ENCODE data around the gene TFF2. TPM values are rescaled to one million over a fixed set of nuclear protein-coding genes. Genes with fewer than 3 reads are reported as not detected.

Gene TFF2
- total RNA-seq, 6 donors from 2014 or later: not detected

- H3K9me3 ChIP-seq: no peaks in the 10 kb centered on the region
- no peaks in the 10 kb centered on the region for H3K36me3 ChIP-seq
- ATAC-seq (ENCODE audit: low FRiP score in 2 of 2) (no peak), DNase-seq (peak in 1 of 2 donors; percentile 12)
- H3K4me3 ChIP-seq: no peak overlapping the region
- no peaks in the 10 kb centered on the region for H3K27me3 ChIP-seq
- TF ChIP-seq CTCF (IDR thresholded peaks at IDR 0.05) (no peak), POLR2AphosphoS5 (IDR thresholded peaks at IDR 0.05) (no peak), POLR2A (IDR thresholded peaks at IDR 0.05) (no peak), EP300 (IDR thresholded peaks at IDR 0.05) (no peak)
- no peak overlapping the region for H3K27ac ChIP-seq
- peaks cover 12 to 20% (median 14%) of the 10 kb centered on the region in 4 donors for H3K4me1 ChIP-seq
- 72 to 75% methylated on average over 14 to 17 of the region's 17 CpGs for WGBS, 2 donors
Observed at GRCh38 chr21:42306366-42307035, 44.3 kb downstream of the TFF2 start.

- H3K4me3 ChIP-seq: no peak overlapping the region
- TF ChIP-seq CTCF (IDR thresholded peaks at IDR 0.05) (no peak), EP300 (IDR thresholded peaks at IDR 0.05) (no peak), POLR2A (IDR thresholded peaks at IDR 0.05) (no peak), POLR2AphosphoS5 (IDR thresholded peaks at IDR 0.05) (no peak)
- H3K4me1 ChIP-seq: peaks cover 13 to 24% (median 17%) of the 10 kb centered on the region in 4 donors
- no peaks in the 10 kb centered on the region for H3K36me3 ChIP-seq
- no peaks in the 10 kb centered on the region for H3K9me3 ChIP-seq
- H3K27ac ChIP-seq: no peak overlapping the region
- peak in 1 of 2 donors; percentile 69 for DNase-seq
- no peaks in the 10 kb centered on the region for H3K27me3 ChIP-seq
- 96% methylated on average over 32 to 33 of the region's 33 CpGs for WGBS, 2 donors
- no peak for ATAC-seq (ENCODE audit: low FRiP score in 2 of 2)
Observed at GRCh38 chr21:42305707-42306147, 45.1 kb downstream of the TFF2 start.

GRCh38 chr21:42304556-42305454, 46.0 kb downstream of the TFF2 start:
- TF ChIP-seq CTCF (IDR thresholded peaks at IDR 0.05): no peak
- no peak for TF ChIP-seq POLR2AphosphoS5 (IDR thresholded peaks at IDR 0.05)
- no peak for TF ChIP-seq EP300 (IDR thresholded peaks at IDR 0.05)
- TF ChIP-seq POLR2A (IDR thresholded peaks at IDR 0.05): no peak
- H3K27ac ChIP-seq: no peak overlapping the region
- peak in 1 of 2 donors; percentile 17 for DNase-seq
- no peaks in the 10 kb centered on the region for H3K36me3 ChIP-seq
- H3K27me3 ChIP-seq: no peaks in the 10 kb centered on the region
- ATAC-seq (ENCODE audit: low FRiP score in 2 of 2): no peak
- H3K4me1 ChIP-seq: peaks cover 11 to 21% (median 15%) of the 10 kb centered on the region in 4 donors
- 78 to 84% methylated on average over 18 to 22 of the region's 22 CpGs for WGBS, 2 donors
- H3K9me3 ChIP-seq: no peaks in the 10 kb centered on the region
- no peak overlapping the region for H3K4me3 ChIP-seq

GRCh38 chr21:42303443-42303842, 47.4 kb downstream of the TFF2 start:
- TF ChIP-seq EP300 (IDR thresholded peaks at IDR 0.05) (no peak), CTCF (IDR thresholded peaks at IDR 0.05) (no peak), POLR2A (IDR thresholded peaks at IDR 0.05) (no peak), POLR2AphosphoS5 (IDR thresholded peaks at IDR 0.05) (no peak)
- H3K9me3 ChIP-seq: no peaks in the 10 kb centered on the region
- ATAC-seq (ENCODE audit: low FRiP score in 2 of 2): no peak
- no peak overlapping the region for H3K4me3 ChIP-seq
- 68 to 71% methylated on average over 3 of the region's 3 CpGs for WGBS, 2 donors
- peaks cover 0 to 3% (median 0%) of the 10 kb centered on the region in 4 donors for H3K36me3 ChIP-seq
- H3K4me1 ChIP-seq: peaks cover 7 to 22% (median 11%) of the 10 kb centered on the region in 4 donors
- no peak overlapping the region for H3K27ac ChIP-seq
- DNase-seq: no peak
- H3K27me3 ChIP-seq: no peaks in the 10 kb centered on the region
